Suppressor macrophage treated with lipopolysaccharide for 1 hour (primary cell): ENCODE data around the gene PLAA.

Experiments
- DNase-seq, 3 donors: peaks; one replicate each; pipeline ENCODE4 v3.0.0-alpha.2; 2020 to 2022

PLAA gene

DNA sequence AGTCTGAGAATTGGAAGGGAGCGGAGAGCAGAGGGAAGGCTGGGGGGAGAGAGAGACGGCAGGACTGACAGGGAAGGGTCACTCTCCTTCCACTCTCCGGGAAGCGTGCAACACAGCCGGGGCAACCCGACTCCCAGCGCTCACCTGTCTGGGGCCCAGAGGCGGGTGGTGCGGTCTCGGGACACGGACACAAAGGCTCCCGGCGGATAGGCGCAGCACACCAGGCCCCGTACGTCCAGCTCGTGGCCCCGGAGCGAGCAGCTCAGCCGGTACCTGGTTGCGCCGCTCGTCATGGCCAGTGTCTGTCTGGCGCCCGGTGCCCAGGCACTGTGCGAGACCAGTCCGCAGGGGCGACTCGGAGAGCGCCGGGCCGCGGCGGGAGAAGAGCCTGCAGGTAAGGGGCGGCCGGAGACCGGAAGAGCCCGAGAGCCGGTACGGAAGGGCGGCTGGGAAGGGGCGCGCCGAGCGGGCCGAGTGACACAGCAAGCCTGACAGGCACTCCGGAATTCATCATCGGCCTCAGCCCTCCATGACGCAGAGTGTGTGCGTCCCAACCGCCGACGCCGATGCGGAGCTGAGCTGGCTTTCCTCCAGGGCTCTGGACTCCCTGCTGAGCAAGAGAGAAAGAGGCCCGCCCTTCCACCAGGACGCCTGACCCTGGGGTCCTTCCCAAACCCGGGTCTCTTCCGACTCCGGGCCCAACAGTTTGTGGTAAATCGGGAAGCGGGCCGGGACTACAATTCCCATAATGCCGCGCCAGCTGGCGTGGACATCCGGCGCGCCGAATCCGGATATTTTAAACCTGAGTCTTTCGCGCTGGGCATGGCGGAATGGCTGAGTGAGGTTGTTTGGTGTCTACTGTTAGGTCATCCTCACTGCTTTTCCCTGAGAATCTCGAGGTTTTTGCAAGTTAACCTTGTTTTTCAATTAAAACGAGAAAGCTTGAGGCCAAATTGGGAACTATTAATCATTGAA is at the start of gene PLAA:
PLAA (minus strand) TSS at position 490 of the 975 bp plus-strand sequence; CDS start at position 293, 197 bp downstream.
- peak; percentile 94 to 95 (median 94) for DNase-seq

DNA sequence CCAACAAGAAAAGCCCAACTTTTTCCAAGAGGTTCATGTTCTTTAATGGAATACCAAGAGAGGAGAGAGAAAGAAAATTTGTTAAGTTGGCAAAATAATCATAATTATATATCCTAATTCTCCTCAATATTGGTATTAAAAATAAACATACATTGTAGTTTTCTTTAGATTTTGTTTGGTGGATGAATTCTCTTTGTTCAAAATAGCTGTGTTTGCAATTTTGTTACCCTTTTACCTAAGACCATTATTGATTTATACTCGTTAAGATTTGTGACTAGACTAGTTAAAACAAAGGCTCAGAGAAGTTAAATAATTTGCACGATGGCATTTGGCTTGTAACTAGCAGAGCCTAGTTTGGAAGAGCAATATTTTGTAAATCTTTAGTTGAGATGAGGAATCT is 48.8 kb upstream of the PLAA start:
- no peak for DNase-seq

DNA sequence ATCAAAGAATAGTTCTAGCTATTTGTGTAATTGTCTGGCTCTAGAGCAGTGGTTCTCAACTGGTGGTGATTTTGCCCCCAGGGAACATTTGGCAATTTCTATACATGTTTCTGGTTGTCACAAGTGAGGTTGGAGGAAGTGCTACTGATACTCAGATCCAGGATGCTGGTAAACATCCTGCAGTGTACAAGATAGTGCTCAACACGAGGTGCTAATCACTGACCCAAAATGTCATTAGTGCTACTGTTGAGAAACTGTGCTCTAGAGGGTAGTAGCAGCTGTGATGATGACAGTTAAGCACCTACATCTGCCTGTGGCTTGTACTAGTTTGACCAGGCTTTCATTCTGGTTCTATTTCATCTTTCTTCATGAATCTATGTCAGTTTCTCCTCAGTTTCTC is 36.3 kb upstream of the PLAA start:
- DNase-seq: no peak

DNA sequence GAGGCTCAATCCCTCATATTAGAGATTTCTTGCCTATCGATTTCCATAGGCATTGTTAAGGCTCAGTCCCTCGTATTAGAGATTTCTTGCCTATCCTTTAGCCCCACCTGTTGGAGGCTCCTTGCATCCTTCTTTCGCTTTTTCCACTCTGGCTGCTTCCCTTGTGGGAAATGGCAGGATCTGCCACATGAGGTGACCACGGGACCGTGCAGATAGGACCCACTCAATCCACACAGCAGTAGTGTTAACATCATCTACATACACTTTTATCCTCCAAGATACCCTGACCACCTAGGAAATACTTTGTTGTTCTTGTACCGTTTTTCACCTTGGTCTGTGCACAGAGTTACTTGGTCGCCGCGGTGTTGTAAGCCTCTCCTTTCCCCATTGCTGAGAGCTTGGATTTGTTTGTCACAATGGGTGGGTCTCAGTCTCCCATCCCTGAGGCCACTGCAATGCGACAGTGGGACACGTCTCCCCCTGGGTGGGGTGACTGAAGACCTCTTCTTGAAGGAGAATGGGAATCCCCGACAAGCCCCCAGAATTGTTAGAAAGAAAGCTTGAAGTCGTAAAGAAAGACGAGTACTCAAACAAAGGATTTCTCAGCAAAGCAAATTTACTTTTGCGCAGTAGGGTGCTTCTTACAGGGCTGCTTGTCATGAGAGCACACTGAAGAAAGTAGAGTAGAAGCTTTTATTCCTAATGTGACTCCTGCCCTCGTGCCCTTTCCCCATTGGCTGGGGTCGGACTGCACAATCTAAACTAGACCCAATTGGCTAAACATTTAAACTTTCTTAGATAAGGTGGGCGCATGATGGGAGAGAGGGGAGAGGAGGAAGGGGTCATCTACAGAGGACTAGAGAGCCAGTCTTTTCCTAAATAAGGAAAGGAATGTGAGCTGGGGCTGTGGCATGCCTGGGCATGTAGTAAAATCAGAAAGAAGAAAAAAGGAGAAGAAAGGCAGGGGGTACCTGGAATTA is 29.0 kb upstream of the PLAA start:
- peak; percentile 70 to 74 (median 74) for DNase-seq

DNA sequence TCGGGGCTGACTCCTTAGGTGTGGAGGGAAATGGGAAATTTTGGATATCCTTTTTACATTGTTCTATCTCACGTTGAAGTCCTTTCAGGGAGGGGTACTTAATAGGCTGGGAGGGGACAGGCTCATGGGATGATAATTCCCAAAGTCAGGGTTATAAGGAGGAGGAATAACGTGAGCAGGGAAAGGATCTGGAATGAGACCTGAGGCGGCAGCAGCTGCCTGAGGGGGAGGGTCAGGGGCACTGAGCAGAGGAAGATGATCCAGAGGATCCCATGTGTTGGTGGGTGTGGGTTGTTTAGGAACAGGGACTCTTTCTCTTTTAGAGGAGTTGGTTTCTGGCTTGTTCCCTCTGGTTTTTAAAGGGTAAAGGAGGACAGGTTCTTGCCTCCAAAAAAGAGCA is 27.9 kb upstream of the PLAA start:
- DNase-seq: no peak

DNA sequence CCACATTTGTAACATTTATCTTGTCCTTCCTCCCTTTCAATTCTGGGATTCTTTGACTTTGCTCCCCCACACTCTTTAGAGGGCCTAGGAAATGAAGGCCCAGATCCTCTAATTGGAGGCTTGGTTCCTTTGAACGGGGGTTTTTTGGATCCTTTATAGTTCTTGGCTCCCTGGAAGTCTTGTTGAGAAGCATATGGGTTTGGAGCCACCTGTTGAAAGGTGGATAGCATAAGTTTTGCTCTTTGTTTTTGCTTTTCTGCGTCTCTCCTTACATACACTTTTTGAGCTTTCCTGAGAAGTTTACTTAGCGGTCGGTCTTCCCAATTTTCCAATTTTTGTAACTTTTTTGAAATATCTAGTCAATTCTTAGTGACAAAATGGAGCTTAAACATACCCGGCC is 26.9 kb upstream of the PLAA start:
- DNase-seq: no peak

DNA sequence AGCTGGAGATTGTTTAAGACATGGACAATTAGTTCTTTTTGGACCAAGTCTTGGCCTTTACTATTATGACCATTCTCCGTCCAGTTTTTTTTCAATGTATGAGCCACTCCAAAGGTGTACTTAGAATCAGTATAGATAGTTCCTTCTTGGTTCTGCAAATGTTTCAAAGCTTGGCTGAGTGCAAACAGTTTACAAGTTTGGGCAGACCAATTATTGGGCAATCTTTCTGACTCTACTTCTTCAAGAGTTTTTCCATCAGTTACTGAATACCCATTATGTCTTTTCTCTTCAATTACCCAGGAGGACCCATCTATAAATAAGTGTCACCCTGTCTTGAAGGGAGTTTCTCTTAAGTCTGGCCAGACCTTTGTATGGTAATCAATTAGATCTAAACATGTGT is 24.7 kb upstream of the PLAA start:
- no peak for DNase-seq

DNA sequence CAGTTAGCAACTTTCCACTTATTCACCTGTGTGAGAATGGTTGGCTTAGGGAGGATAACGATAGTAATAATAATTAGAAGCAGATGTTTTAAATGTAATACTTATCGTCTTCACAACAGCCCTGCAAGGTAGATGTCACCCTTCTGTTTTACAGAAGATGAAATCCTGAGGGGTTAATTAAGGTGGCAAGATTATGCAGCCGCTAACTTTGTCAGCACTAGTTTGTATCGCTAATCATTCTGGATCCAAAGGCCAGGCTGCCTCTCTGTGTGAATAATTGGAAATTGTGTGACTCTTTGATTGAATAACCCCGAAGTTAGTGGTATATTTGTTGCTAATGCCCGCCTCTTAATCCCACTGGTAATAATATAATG is 9.8 kb upstream of the PLAA start:
- no peak for DNase-seq

DNA sequence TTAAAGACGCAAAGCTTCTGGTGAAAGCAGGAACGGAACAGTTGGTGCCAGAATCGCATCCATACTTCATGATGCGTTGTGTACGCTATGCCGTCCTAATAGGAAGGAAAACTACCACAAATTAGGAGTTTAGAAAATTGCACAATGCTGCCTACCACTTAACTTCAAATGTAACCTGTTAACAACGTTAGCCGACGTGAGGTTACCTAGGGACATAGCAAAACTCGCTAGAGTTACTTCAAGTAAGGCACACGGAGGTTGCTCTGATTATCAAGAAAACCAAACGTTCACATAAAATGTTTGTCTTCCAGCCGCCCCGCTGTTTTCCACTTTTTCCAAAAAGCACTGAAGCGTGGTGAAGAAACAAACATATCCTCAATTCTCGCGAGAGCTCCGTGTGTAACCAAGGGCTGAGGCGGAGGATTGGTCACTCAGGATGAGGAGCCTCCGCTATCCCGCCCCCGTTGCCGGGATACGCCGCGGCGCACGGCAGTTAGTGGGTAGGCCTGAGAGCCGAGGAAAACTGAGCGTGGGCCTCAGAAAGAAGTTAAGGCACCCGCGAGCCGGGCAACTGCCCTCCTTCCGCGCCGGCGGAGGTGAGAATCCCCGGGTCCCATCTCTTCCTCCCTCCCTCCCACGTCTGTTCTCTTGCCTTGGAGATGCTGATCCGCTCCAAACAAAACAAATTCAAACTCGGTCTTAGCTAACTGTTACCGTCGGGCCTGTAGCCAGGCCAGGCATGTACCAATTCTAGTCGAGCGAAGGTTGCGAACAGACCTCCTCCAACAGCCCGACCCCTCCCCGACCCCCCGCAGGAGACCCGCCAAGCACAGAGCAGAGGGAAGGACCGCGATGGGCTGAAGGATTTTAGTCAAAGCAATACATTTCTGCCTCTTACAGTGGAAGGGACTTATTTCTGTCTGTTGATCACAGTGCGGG is 9.1 kb upstream of the PLAA start, which contains the start of gene IFT74:
IFT74 (plus strand) TSS at position 492 of the 939 bp plus-strand sequence. CDS start 5,556 bp downstream, outside the sequence.
- DNase-seq: peak; percentile 99 to 100 (median 100)

DNA sequence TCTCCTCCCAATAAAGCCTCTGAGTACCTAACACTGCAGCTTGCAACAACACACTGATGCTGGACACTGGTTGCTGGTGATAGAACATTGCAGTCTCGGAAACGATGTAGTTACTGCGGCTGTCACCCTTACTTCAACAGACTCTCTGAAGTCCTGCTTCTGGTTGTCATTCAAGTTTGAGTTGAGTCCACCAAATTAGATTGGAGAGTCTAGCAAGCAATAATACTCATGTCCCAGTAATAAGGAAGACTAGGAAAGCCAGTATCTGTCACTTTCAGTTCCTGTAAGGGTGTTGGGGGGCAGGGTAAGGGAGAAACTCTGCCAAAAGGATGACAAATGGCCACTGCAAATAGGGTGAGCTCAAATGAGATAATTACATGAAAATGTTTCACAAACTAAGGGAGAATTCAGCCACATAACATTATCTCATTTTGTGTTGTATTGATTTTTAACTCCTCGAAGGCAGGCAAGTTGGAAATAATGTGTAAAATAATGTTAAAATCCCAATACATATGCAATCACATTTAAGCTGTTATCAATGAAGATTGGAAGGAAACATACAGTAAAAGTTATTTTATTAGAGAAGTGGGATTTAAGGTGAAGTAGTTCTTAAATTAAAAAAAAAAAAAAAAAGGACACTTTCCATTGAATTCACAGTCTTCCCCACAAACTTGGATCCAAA is 8.3 kb upstream of the PLAA start:
- peak; percentile 86 to 93 (median 89) for DNase-seq

DNA sequence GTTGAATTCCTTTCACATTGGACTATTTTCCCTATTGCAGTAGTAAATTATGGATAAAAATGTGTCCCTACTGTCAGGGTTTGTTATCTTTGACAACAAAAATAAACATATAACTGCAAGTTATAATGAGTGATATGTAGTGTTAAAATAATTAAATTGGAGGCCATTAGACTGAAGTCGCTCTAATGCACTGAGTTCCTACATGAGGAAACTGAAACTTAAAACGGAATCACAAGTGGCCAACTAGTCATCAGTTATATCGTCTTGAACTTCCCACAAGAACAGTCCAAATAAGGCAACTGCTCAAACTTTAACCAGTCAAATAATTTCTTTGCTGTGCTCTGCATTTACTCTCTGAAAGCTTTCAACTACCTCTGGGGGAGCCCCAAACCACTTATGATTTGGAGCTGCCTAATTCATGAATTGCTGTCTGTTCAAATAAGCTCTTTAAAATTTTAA is 7.0 kb upstream of the PLAA start:
- DNase-seq: peak; percentile 83 to 98 (median 95)

DNA sequence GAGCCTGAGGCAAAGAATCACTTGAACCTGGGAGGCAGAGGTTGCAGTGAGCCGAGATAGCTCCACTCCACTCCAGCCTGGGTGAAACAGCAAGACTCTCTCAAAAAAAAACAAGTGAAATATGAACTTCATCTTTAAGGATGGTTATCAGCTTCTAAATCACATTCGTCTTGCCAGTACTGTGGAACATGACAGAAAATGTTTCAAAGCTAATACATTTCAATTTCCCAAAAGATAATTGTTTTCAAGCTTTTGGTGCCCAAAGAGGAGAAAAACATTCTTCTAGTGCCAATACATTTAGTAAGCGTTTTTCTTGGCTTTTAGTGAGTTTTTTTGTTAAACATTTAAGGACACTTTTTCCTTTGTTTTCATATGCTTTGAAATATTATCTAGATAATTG is 4.8 kb upstream of the PLAA start:
- no peak for DNase-seq

DNA sequence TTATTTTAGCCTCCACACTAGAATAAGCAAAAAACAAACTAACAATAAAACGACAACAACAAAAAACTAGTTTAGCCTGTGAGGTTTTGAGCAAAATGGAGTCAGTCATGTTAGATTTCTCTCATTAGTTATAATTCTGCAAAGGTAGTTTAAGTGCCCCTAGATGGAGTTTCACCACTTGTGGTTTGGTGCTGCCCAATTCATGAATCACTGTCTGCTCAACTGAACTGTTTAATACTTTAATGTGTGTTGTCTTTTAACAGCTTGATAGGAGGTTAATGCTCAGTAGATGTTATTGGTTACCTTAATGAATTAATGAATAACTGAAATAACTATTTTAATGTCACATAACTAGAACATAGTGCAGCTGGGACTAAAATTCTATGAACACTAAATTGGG is 3.5 kb upstream of the PLAA start:
- peak in 1 of 3 donors; percentile 7 for DNase-seq

DNA sequence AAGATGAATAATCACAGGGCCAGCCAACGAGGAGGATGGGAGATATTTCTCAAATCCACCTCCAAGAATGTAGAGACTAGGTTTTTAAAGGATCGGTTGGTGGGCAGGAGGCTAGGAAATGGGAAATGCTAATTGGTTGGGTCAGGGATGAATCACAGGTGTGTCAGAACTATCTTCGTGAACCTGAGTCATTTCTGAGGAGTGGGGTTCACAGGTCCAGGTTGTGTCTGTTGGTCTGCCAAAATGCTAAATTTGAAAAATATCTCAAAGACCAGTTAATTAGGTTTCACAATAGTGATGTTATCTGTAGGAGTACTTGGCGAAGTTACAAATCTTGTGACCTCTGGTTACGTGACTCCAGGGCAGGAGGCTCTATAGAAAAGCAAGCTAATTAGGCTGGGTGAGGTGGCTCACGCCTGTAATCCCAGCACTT is 2.6 kb upstream of the PLAA start:
- DNase-seq: no peak

DNA sequence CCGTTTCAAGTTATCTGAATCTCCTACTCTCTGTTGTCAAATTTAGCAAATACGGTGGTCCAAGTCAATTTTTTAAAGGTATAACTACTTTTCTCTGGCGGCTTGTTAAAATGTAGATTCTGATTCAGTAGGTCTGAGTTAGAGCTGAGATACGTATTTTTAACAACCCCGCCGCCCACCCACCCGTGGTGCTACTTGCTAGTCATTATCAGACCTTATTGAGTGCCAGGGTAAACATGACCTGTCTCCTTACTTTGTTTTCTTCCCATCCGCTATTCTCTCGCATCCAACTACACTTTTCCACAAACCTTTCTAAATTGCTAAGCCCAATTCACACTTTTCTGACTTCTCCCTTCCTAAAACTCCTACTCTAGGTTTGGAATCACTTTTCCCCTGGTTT is 694 bp upstream of the PLAA start:
- peak in 2 of 3 donors; percentile 20 for DNase-seq

DNA sequence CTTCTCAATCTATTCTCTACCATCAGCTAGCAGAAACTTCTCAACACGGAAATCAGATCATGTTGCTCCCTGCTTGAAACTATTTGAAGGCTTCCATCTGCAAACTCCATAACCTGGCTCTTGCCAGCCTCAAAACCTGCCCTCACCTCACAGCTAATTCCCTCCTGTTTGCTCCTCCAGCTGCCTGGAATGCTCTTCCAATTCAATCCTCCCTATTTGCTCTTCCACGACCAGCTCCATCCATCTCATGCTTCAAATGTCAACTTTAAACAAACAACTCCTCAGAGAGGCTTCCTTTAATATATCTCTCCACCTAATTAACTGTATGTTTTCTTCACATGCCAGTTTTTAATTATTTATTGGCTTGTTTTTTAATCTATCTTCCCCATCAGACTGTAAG is 1.5 kb downstream of the PLAA start:
- no peak for DNase-seq

DNA sequence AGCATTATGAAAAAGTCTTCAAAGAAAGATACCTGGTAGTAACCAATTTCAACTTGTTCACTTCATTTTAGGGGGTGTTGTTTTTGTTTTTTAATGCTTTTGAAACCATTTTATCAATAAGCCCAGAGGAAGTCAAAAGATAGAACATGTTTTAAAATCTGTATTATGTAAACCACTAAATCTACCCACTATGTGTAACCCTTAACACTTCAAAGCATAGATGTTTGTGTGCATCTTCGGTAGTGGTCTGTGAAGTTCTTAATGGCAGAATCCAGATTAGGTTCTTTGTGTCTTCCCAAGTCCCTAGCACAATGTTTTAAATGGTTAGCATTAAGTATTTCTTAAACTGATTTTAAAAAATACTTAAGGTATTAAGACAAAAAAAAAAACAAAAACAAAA is 6.3 kb downstream of the PLAA start:
- DNase-seq: no peak

DNA sequence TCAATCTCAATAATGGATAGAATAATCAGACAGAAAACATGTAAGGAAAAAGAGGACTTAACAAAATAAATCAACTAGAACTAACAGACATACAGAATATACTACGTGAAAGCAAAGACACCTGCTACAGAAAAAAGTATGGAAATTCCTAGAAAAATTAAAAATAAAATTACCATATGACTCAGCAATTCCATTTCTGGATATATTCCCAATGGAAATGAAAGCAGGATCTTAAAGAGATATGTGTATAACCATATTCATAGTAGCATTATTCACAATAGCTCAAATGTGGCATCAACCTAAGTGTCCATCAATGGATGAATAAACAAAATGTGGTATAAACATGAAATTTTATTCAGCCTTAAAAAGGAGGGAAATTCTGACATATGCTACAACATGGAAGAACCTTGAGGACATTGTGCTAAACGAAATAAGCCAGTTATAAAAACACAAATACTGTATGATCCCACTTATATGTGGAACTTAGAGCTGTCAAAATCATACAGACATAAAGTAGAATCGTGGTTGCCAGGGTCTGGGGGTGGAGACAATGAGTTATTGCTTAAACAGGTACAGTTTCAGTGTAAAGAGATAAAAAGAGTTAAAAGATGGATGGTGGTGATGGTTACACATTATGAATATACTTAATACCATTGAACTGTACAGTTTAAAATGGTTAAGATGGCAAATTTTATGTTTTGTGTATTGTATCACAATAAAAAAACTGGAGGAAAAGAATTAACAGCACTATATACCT is 6.9 kb downstream of the PLAA start:
- DNase-seq: no peak

DNA sequence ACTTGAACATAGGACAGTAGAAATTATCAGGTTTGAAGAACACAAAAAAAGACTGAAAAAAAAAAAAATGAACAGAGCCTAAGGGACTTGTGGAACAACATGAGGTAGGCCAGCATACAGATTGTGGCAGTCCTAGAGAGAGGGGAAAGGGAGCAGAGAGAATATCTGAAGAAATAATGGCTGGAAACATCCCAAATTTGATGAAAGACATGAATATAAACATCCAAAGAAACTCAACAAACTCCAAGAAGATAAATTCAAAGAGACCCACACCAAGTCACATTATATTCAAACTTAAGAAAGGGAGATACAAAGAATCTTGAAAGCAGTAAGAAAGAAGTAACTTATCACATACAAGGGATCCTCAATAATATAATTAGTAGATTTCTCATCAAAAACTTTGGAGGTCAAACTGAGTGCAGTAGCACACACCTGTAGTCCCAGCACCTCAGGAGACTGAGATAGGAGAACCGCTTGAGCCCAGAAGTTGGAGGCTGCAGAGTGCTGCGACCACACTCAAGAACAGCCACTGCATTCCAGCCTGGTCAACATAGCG is 9.1 kb downstream of the PLAA start:
- no peak for DNase-seq

DNA sequence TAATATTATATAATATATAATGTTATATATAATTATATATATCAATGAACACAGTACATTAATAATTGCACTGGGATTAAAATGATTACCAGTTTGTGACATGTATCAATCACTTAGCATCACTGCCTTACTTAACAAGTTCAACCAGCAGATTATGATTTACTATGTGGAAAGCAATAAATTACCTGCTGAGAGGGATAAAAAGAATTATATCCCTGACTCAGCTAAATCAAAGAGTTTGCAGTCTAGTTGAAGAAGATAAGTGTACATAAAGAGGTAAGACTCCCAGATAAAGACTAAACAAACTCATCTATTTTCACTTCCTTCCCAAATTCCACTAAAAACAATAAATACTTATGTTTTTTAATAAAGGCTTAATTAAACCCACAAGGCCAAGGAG is 11.2 kb downstream of the PLAA start:
- no peak for DNase-seq
